Bronchial epithelial cell (primary cell): Measurements from ENCODE around the gene LSP1. TPM values are rescaled to one million over a fixed set of nuclear protein-coding genes. Genes with fewer than 3 reads are reported as not detected.

Experiments
- DNase-seq: peaks from one replicate; pipeline ENCODE4 v3.0.0-alpha.2; 2010; ENCODE audit warnings: low read depth
- FAIRE-seq: peaks from 2 replicates; lab custom pipeline; 2011; peaks lifted over from hg19 to GRCh38; lab: Jason Lieb, UNC
- H3K27me3 ChIP-seq: 2 replicates; pipeline ENCODE4 v1.5.1; 2011; ENCODE audit warnings: low read length; ENCODE audit not compliant: control insufficient read depth, insufficient read depth
- H3K36me3 ChIP-seq: 2 replicates; pipeline ENCODE4 v1.5.1; 2011; ENCODE audit warnings: low read length; ENCODE audit not compliant: control insufficient read depth, insufficient read depth
- H3K4me3 ChIP-seq: 2 replicates; pipeline ENCODE4 v1.5.1; 2011; ENCODE audit warnings: mild to moderate bottlenecking, low read depth, low read length, control low read depth
- CTCF ChIP-seq: IDR thresholded peaks from 2 replicates; pipeline ENCODE4 v1.5.1; 2011; ENCODE audit warnings: mild to moderate bottlenecking, moderate library complexity, low read length, control low read depth, inconsistent platforms; ENCODE audit not compliant: insufficient read depth, severe bottlenecking
- total RNA-seq: library from RNA; depleted of rRNA; stranded (reverse); fragments of >200 nt; gene quantifications from 2 replicates; pipeline ENCODE4 v1.2.1, GENCODE V29; 2014

LSP1 gene
- total RNA-seq, 1 donor from 2014 or later = 0.26 TPM

GRCh38 chr11:1848640-1849430, 4.0 kb upstream of the LSP1 start:
- no peak for TF ChIP-seq CTCF
- Histone ChIP-seq H3K4me3 (no peak overlapping the region), H3K36me3 (no peaks in the 10 kb centered on the region), H3K27me3 (peaks cover 4% of the 10 kb centered on the region)
- no peak for FAIRE-seq
- DNase-seq = no peak

- FAIRE-seq (no peak), DNase-seq (no peak)
- no peak for TF ChIP-seq CTCF
- peaks cover 4% of the 10 kb centered on the region for H3K27me3 ChIP-seq
- no peaks in the 10 kb centered on the region for H3K36me3 ChIP-seq
- no peak overlapping the region for H3K4me3 ChIP-seq
These were observed 1.3 kb upstream of the LSP1 start for GRCh38 chr11:1851468-1852180.

- no peak for TF ChIP-seq CTCF
- Histone ChIP-seq H3K27me3 (peaks cover 4% of the 10 kb centered on the region), H3K36me3 (no peaks in the 10 kb centered on the region), H3K4me3 (no peak overlapping the region)
- DNase-seq (no peak), FAIRE-seq (no peak)
These were observed 510 bp upstream of the LSP1 start for GRCh38 chr11:1852271-1852876.

GRCh38 chr11:1853376-1854131, 670 bp downstream of the LSP1 start:
- Histone ChIP-seq H3K27me3 (peaks cover 4% of the 10 kb centered on the region), H3K4me3 (no peak overlapping the region), H3K36me3 (no peaks in the 10 kb centered on the region)
- FAIRE-seq (no peak), DNase-seq (no peak)
- TF ChIP-seq CTCF = no peak

GRCh38 chr11:1854132-1854948, 1.5 kb downstream of the LSP1 start:
- H3K27me3 ChIP-seq = peaks cover 4% of the 10 kb centered on the region
- no peak for DNase-seq
- no peak for FAIRE-seq
- no peaks in the 10 kb centered on the region for H3K36me3 ChIP-seq
- TF ChIP-seq CTCF = no peak
- H3K4me3 ChIP-seq = no peak overlapping the region
